Neural cell (in vitro differentiated cells): ENCODE results near the gene PRKAG2. TPM values are rescaled to one million over a fixed set of nuclear protein-coding genes. Genes with fewer than 3 reads are reported as not detected.

Experiments
- H2AFZ ChIP-seq: fragments of 200-600, 300-800 bp; sonication (generic), shearing (Covaris generic); 2 replicates; pipeline ENCODE4 v1.6.0; 2014; ENCODE audit warnings: low read depth, mild to moderate bottlenecking, antibody characterized with exemption, low read length, moderate library complexity
- H3F3A ChIP-seq: fragments of 200-600 bp; shearing (Covaris generic); 2 replicates; pipeline ENCODE4 v1.6.1; 2016; ENCODE audit warnings: mild to moderate bottlenecking, moderate library complexity, mixed read lengths, antibody characterized with exemption, low read length; ENCODE audit not compliant: insufficient read depth, poor library complexity, severe bottlenecking
- H3K27ac ChIP-seq: fragments of 200-600, 300-800 bp; sonication (generic), shearing (Covaris generic); 2 replicates; pipeline ENCODE4 v1.5.1; 2014; ENCODE audit warnings: mild to moderate bottlenecking, low read length, moderate library complexity
- H3K27me3 ChIP-seq: fragments of 300-800, 200-600 bp; sonication (generic), shearing (Covaris generic); 2 replicates; pipeline ENCODE4 v1.6.0; 2014; ENCODE audit warnings: mild to moderate bottlenecking, low read depth, low read length, moderate library complexity; ENCODE audit not compliant: insufficient read depth
- H3K36me3 ChIP-seq: fragments of 300-800, 200-600 bp; sonication (generic), shearing (Covaris generic); 2 replicates; pipeline ENCODE4 v1.5.1; 2014; ENCODE audit warnings: mild to moderate bottlenecking, antibody characterized with exemption, low read length, moderate library complexity; ENCODE audit not compliant: insufficient read depth
- H3K4me2 ChIP-seq: fragments of 300-800, 200-600 bp; sonication (generic), shearing (Covaris generic); 2 replicates; pipeline ENCODE4 v1.6.0; 2014; ENCODE audit warnings: mild to moderate bottlenecking, low read length
- H3K4me3 ChIP-seq: fragments of 300-800, 200-600 bp; sonication (generic), shearing (Covaris generic); 2 replicates; pipeline ENCODE4 v1.5.1; 2014; ENCODE audit warnings: mild to moderate bottlenecking, low read length, moderate library complexity
- H3K79me2 ChIP-seq: fragments of 200-600 bp; shearing (Covaris generic); replicated peaks from 2 replicates; pipeline ENCODE4 v1.6.0; 2014; ENCODE audit warnings: mild to moderate bottlenecking, low read length, moderate library complexity; ENCODE audit not compliant: insufficient read depth
- H3K9ac ChIP-seq: fragments of 300-800, 200-600 bp; sonication (generic), shearing (Covaris generic); 2 replicates; pipeline ENCODE4 v1.6.1; 2016; ENCODE audit warnings: mild to moderate bottlenecking, low read length, mixed read lengths
- H3K9me2 ChIP-seq: fragments of 200-600 bp; shearing (Covaris generic); 2 replicates; pipeline ENCODE4 v1.6.1; 2016; ENCODE audit warnings: mild to moderate bottlenecking, low read length, mixed read lengths; ENCODE audit not compliant: insufficient read depth
- H3K9me3 ChIP-seq: fragments of 200-600, 300-800 bp; sonication (generic), shearing (Covaris generic); 2 replicates; pipeline ENCODE4 v1.6.1; 2016; ENCODE audit warnings: mild to moderate bottlenecking, mixed run types, low read length, moderate library complexity, mixed read lengths
- H4K20me1 ChIP-seq: fragments of 200-600 bp; shearing (Covaris generic); 2 replicates; pipeline ENCODE4 v1.6.1; 2016; ENCODE audit warnings: mild to moderate bottlenecking, mixed run types; ENCODE audit not compliant: insufficient read depth
- EP300 ChIP-seq: fragments of 450-650 bp; conservative IDR thresholded peaks from 2 replicates; pipeline ENCODE4 v1.6.1; 2014; ENCODE audit warnings: antibody characterized with exemption, mild to moderate bottlenecking, moderate library complexity; ENCODE audit not compliant: poor library complexity, severe bottlenecking
- EZH2 ChIP-seq: fragments of 200-600, 300-800 bp; shearing (Covaris generic), sonication (generic); IDR thresholded peaks from 2 replicates; pipeline ENCODE4 v1.6.1; 2014; ENCODE audit warnings: antibody characterized with exemption, low read length, borderline replicate concordance, mild to moderate bottlenecking; ENCODE audit not compliant: insufficient read depth, poor library complexity, severe bottlenecking
- MXI1 ChIP-seq: fragments of 450-650 bp; conservative IDR thresholded peaks from 2 replicates; pipeline ENCODE4 v1.6.1; 2014; ENCODE audit warnings: antibody characterized with exemption, mild to moderate bottlenecking; ENCODE audit not compliant: poor library complexity, severe bottlenecking
- POLR2AphosphoS5 ChIP-seq: IDR thresholded peaks from 2 replicates; pipeline ENCODE4 v1.6.1; 2012
- RAD21 ChIP-seq: fragments of 450-650 bp; conservative IDR thresholded peaks from 2 replicates; pipeline ENCODE4 v1.6.1; 2014; ENCODE audit warnings: antibody characterized with exemption, mild to moderate bottlenecking, moderate library complexity
- REST ChIP-seq: IDR thresholded peaks from 2 replicates; pipeline ENCODE4 v1.6.1; 2012; ENCODE audit warnings: borderline replicate concordance
- SMC3 ChIP-seq: fragments of 450-650 bp; conservative IDR thresholded peaks from 2 replicates; pipeline ENCODE4 v1.6.1; 2014; ENCODE audit warnings: antibody characterized with exemption, mild to moderate bottlenecking, moderate library complexity; ENCODE audit not compliant: poor library complexity
- TAF1 ChIP-seq: IDR thresholded peaks from 2 replicates; pipeline ENCODE4 v1.6.1; 2012; ENCODE audit warnings: low read depth
- polyA plus RNA-seq: library from polyadenylated mRNA; depleted of rRNA; stranded (reverse); fragments of >200 nt; gene quantifications from 2 replicates; pipeline ENCODE4 v1.2.3, GENCODE V29; 2014
- TF ChIP-seq, protein P1 (sequence below): fragments of 450-650 bp; IDR thresholded peaks from 2 replicates; pipeline ENCODE4 v1.5.1; 2014; ENCODE audit warnings: antibody characterized with exemption, mild to moderate bottlenecking, moderate library complexity; ENCODE audit not compliant: poor library complexity, severe bottlenecking

The PRKAG2 gene
- polyA plus RNA-seq, 1 donor from 2014 or later: 22.9 TPM

DNA sequence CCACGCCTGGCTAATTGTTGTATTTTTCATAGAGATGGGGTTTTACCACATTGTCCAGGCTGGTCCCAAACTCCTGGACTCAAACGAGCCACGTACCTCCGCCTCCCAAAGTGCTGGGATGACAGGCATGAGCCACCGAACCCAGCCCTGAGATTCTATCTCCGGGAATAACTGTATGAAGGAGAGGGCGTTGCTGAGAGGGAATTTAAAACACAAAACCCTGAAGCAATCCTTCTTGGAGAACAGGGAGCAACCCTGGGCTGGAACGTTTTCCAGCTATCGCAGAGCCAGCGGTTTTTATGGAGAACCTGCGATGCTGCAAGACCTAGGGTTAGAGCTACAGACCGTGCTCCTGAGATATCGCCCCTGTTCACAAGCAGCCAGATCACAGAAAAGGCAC, 144.6 kb downstream of the PRKAG2 start:
- no peaks in the 10 kb centered on the region for H3K79me2 ChIP-seq
- no peaks in the 10 kb centered on the region for H3K9me2 ChIP-seq
- TF ChIP-seq TAF1 (no peak), MXI1 (no peak)
- TF ChIP-seq, protein P1, sequence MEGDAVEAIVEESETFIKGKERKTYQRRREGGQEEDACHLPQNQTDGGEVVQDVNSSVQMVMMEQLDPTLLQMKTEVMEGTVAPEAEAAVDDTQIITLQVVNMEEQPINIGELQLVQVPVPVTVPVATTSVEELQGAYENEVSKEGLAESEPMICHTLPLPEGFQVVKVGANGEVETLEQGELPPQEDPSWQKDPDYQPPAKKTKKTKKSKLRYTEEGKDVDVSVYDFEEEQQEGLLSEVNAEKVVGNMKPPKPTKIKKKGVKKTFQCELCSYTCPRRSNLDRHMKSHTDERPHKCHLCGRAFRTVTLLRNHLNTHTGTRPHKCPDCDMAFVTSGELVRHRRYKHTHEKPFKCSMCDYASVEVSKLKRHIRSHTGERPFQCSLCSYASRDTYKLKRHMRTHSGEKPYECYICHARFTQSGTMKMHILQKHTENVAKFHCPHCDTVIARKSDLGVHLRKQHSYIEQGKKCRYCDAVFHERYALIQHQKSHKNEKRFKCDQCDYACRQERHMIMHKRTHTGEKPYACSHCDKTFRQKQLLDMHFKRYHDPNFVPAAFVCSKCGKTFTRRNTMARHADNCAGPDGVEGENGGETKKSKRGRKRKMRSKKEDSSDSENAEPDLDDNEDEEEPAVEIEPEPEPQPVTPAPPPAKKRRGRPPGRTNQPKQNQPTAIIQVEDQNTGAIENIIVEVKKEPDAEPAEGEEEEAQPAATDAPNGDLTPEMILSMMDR: no peak
- H3K4me2 ChIP-seq: no peak overlapping the region
- no peaks in the 10 kb centered on the region for H3K27me3 ChIP-seq
- H4K20me1 ChIP-seq: no peaks in the 10 kb centered on the region
- no peak overlapping the region for H3K27ac ChIP-seq
- no peak overlapping the region for H2AFZ ChIP-seq
- H3K36me3 ChIP-seq: no peaks in the 10 kb centered on the region
- no peaks in the 10 kb centered on the region for H3K9me3 ChIP-seq
- no peak overlapping the region for H3K4me3 ChIP-seq
- H3F3A ChIP-seq: no peaks in the 10 kb centered on the region
- H3K9ac ChIP-seq: no peak overlapping the region

DNA sequence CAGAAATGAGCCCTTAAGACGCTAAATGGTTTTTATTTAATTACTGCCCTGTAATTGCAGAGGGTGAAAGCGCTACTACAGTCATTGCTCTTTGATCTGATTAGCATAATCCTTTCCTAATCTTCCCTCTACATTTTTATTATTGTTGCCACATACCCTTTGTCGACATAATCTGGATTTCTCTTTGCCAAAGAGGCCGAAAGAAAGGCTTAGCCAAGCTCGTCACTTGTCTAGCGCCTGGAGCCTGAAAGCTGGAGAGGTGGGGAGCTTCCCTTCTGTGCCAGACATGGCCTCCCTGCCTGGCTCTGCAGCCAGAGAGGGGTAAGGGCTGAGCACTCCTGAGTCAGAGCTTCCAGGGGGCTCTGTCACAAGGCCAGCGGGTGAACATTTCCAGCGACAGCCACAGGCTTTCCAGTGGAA, 145.9 kb downstream of the PRKAG2 start:
- no peaks in the 10 kb centered on the region for H3K9me3 ChIP-seq
- no peak overlapping the region for H3K27ac ChIP-seq
- no peaks in the 10 kb centered on the region for H4K20me1 ChIP-seq
- no peak overlapping the region for H3K4me3 ChIP-seq
- H3K27me3 ChIP-seq: no peaks in the 10 kb centered on the region
- no peak for TF ChIP-seq TAF1
- no peak for TF ChIP-seq SMC3
- TF ChIP-seq EP300: no peak
- TF ChIP-seq MXI1: no peak
- TF ChIP-seq EZH2: no peak
- H3K9me2 ChIP-seq: no peaks in the 10 kb centered on the region
- no peak overlapping the region for H3K9ac ChIP-seq
- H3K79me2 ChIP-seq: no peaks in the 10 kb centered on the region
- no peaks in the 10 kb centered on the region for H3F3A ChIP-seq
- no peak overlapping the region for H3K4me2 ChIP-seq
- H3K36me3 ChIP-seq: no peaks in the 10 kb centered on the region
- H2AFZ ChIP-seq: no peak overlapping the region

GRCh38 chr7:151730591-151730990, 146.3 kb downstream of the PRKAG2 start:
- TF ChIP-seq EP300 (no peak), TAF1 (no peak), POLR2AphosphoS5 (no peak), REST (no peak), RAD21 (no peak), SMC3 (no peak), EZH2 (no peak), MXI1 (no peak)
- TF ChIP-seq, protein P1: no peak
- Histone ChIP-seq H3K9ac (no peak overlapping the region), H3K27ac (no peak overlapping the region), H3F3A (no peaks in the 10 kb centered on the region), H3K4me2 (no peak overlapping the region), H4K20me1 (no peaks in the 10 kb centered on the region), H3K9me3 (no peaks in the 10 kb centered on the region), H3K27me3 (no peaks in the 10 kb centered on the region), H3K4me3 (no peak overlapping the region), H3K79me2 (no peaks in the 10 kb centered on the region), H2AFZ (no peak overlapping the region), H3K36me3 (no peaks in the 10 kb centered on the region), H3K9me2 (no peaks in the 10 kb centered on the region)
